ENCODE data around the gene GLT1D1. TPM values are rescaled to one million over a fixed set of nuclear protein-coding genes. Genes with fewer than 3 reads are reported as not detected.

GLT1D1 gene
- total RNA-seq, 2 experiments from 2014 or later: 0.19 to 0.22 TPM

DNA sequence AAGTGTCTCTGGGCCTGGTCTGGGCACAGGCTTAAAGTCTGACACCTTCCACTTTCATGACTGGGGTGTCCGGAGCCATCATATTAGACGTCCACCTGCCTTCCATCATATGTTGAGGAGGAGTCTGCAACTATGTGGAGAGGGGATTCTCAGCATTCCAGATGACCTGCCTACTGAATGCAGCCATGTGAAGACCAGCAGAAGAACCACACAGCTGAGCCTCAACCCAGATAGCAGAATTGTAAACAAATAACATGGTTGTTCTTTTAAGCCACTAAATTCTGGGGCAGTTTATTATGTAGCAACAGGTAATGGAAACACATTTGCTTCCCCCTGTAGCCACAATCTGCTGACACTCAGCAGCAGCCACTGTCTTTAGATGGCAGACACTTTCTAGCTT lies 25.6 kb upstream of the GLT1D1 start:
- H3K4me3 ChIP-seq (ENCODE audit: low read length): no peak overlapping the region
- H3K36me3 ChIP-seq (ENCODE audit: insufficient read depth, low read length): no peaks in the 10 kb centered on the region
- H3K27me3 ChIP-seq (ENCODE audit: control insufficient read depth in 1 of 2, insufficient read depth in 2 of 2, low read length in 2 of 2): no peaks in the 10 kb centered on the region
- H3K9me3 ChIP-seq (ENCODE audit: control insufficient read depth in 1 of 2, insufficient read depth in 1 of 2, low read length in 2 of 2): peaks cover 0 to 5% of the 10 kb centered on the region in 2 experiments
- Mint-ChIP-seq H3K4me1 (ENCODE audit: low read depth) (no peaks in the 10 kb centered on the region), H3K36me3 (ENCODE audit: low read depth) (no peaks in the 10 kb centered on the region), H3K27me3 (peaks cover 16% of the 10 kb centered on the region), H3K4me3 (no peak overlapping the region), H3K9me3 (no peaks in the 10 kb centered on the region), H3K27ac (no peak overlapping the region)
- CTCF ChIA-PET: no interaction called here
- H3K4me1 ChIP-seq (ENCODE audit: insufficient read depth, low read length): peaks cover 16% of the 10 kb centered on the region
- POLR2A ChIA-PET: no interaction called here
- ATAC-seq (ENCODE audit: poor library complexity) (no peak), DNase-seq (no peak)
- intact Hi-C loops (cut with DNase I, micrococcal nuclease): no loop called here
- no peak overlapping the region for H3K27ac ChIP-seq (ENCODE audit: low read depth in 1 of 2, low read length in 2 of 2)
- TF ChIP-seq, protein P1, sequence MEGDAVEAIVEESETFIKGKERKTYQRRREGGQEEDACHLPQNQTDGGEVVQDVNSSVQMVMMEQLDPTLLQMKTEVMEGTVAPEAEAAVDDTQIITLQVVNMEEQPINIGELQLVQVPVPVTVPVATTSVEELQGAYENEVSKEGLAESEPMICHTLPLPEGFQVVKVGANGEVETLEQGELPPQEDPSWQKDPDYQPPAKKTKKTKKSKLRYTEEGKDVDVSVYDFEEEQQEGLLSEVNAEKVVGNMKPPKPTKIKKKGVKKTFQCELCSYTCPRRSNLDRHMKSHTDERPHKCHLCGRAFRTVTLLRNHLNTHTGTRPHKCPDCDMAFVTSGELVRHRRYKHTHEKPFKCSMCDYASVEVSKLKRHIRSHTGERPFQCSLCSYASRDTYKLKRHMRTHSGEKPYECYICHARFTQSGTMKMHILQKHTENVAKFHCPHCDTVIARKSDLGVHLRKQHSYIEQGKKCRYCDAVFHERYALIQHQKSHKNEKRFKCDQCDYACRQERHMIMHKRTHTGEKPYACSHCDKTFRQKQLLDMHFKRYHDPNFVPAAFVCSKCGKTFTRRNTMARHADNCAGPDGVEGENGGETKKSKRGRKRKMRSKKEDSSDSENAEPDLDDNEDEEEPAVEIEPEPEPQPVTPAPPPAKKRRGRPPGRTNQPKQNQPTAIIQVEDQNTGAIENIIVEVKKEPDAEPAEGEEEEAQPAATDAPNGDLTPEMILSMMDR (IDR thresholded peaks at IDR 0.05): no peak

DNA sequence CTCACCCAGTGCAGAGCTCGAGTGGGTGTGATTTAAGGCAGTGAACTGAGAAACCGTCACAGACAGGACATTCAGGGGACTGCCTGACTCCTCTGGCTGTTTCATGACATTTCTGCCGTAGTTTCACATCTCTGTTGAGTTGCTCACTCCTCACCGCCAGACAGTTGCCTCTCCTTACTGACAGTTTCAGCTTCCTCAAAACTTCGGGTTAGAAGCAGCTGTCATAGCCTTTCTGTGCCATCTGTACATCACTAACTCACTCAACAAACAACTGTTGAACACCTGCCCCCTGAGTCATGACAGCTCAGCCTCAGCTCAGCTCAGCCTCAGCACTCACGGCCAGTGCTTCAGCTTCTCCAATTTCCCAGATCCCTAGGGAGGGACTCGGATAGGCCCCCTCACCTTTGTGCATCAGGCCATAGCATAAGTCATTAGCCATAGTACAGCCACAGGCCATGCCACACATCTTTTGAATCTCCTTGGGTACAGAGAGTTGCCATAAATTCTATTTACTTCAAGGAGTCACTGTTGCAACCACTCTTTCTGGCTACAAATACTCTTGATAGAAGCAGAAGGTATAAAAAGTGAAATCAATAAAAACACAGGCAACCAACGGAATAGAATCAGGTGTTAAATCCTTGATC lies 23.3 kb upstream of the GLT1D1 start:
- no peaks in the 10 kb centered on the region for H3K36me3 Mint-ChIP-seq (ENCODE audit: low read depth)
- CTCF ChIA-PET: interaction anchor here (0.9 kb wide), 1 partner anchor 8 kb away, joined by 3 read pairs; no protein-coding TSS in a partner anchor
- intact Hi-C loops (cut with DNase I, micrococcal nuclease): no loop called here
- peaks cover 16% of the 10 kb centered on the region for H3K27me3 Mint-ChIP-seq
- Histone ChIP-seq H3K36me3 (ENCODE audit: insufficient read depth, low read length) (no peaks in the 10 kb centered on the region), H3K4me1 (ENCODE audit: insufficient read depth, low read length) (peaks cover 3% of the 10 kb centered on the region), H3K4me3 (ENCODE audit: low read length) (no peak overlapping the region), H3K27ac (ENCODE audit: low read depth in 1 of 2, low read length in 2 of 2) (no peak overlapping the region), H3K27me3 (ENCODE audit: control insufficient read depth in 1 of 2, insufficient read depth in 2 of 2, low read length in 2 of 2) (no peaks in the 10 kb centered on the region), H3K9me3 (ENCODE audit: control insufficient read depth in 1 of 2, insufficient read depth in 1 of 2, low read length in 2 of 2) (no peaks in the 10 kb centered on the region)
- H3K9me3 Mint-ChIP-seq: no peaks in the 10 kb centered on the region
- ATAC-seq (ENCODE audit: poor library complexity) (no peak), DNase-seq (peak in 4 of 14 experiments; percentile 16 to 70 (median 50))
- H3K4me3 Mint-ChIP-seq: no peak overlapping the region
- no peak overlapping the region for H3K27ac Mint-ChIP-seq
- POLR2A ChIA-PET: no interaction called here
- TF ChIP-seq, protein P1 (IDR thresholded peaks at IDR 0.05): no peak
- no peaks in the 10 kb centered on the region for H3K4me1 Mint-ChIP-seq (ENCODE audit: low read depth)

GRCh38 chr12:128830505-128830893 lies 22.8 kb upstream of the GLT1D1 start:
- H3K4me1 ChIP-seq (ENCODE audit: insufficient read depth, low read length): peaks cover 3% of the 10 kb centered on the region
- H3K4me3 ChIP-seq (ENCODE audit: low read length): no peak overlapping the region
- H3K9me3 ChIP-seq (ENCODE audit: control insufficient read depth in 1 of 2, insufficient read depth in 1 of 2, low read length in 2 of 2): no peaks in the 10 kb centered on the region
- intact Hi-C loops (cut with DNase I, micrococcal nuclease): no loop called here
- Mint-ChIP-seq H3K9me3 (no peaks in the 10 kb centered on the region), H3K27ac (no peak overlapping the region), H3K27me3 (peaks cover 20% of the 10 kb centered on the region), H3K36me3 (ENCODE audit: low read depth) (no peaks in the 10 kb centered on the region), H3K4me3 (no peak overlapping the region), H3K4me1 (ENCODE audit: low read depth) (no peaks in the 10 kb centered on the region)
- no peaks in the 10 kb centered on the region for H3K36me3 ChIP-seq (ENCODE audit: insufficient read depth, low read length)
- DNase-seq (peak in 1 of 14 experiments; percentile 39), ATAC-seq (ENCODE audit: poor library complexity) (no peak)
- H3K27ac ChIP-seq (ENCODE audit: low read depth in 1 of 2, low read length in 2 of 2): no peak overlapping the region
- TF ChIP-seq, protein P1 (IDR thresholded peaks at IDR 0.05): no peak
- no peaks in the 10 kb centered on the region for H3K27me3 ChIP-seq (ENCODE audit: control insufficient read depth in 1 of 2, insufficient read depth in 2 of 2, low read length in 2 of 2)
- ChIA-PET CTCF (interaction anchor here (0.9 kb wide), 1 partner anchor 8 kb away, joined by 3 read pairs; no protein-coding TSS in a partner anchor), POLR2A (no interaction called here)

All from CD4-positive, alpha-beta T cell (primary cell).